HepG2 (cell line): Measurements from ENCODE around the gene SLC29A1. TPM values are rescaled to one million over a fixed set of nuclear protein-coding genes. Genes with fewer than 3 reads are reported as not detected.

Source experiments
- CBX5 ChIP-seq: sonication (generic); formaldehyde crosslinking; IDR thresholded peaks from 2 replicates; pipeline ENCODE4 v1.4.0; 2020; ENCODE audit warnings: missing genetic modification reagents, borderline replicate concordance
- ELK4 ChIP-seq: sonication (generic); formaldehyde crosslinking; IDR thresholded peaks from 2 replicates; pipeline ENCODE4 v1.9.0; 2021; ENCODE audit warnings: missing genetic modification reagents, borderline replicate concordance
- FIP1L1 ChIP-seq: fragments of 200-400 bp; formaldehyde crosslinking; IDR thresholded peaks from 2 replicates; pipeline ENCODE4 v1.6.1; 2018; ENCODE audit warnings: low read depth, mild to moderate bottlenecking, low read length, moderate library complexity, borderline replicate concordance; ENCODE audit not compliant: insufficient read depth
- MBD4 ChIP-seq: IDR thresholded peaks from 2 replicates; pipeline ENCODE4 v1.6.1; 2012; ENCODE audit warnings: low read length, inconsistent platforms, borderline replicate concordance
- YEATS2 ChIP-seq: sonication (generic); formaldehyde crosslinking; IDR thresholded peaks from 2 replicates; pipeline ENCODE4 v1.4.0; 2020; ENCODE audit warnings: missing genetic modification reagents, borderline replicate concordance
- ZNF318 ChIP-seq: sonication (generic); formaldehyde crosslinking; IDR thresholded peaks from 2 replicates; pipeline ENCODE4 v1.4.0; 2020; ENCODE audit warnings: mild to moderate bottlenecking, missing genetic modification reagents
- ZNF33B ChIP-seq: sonication (generic); formaldehyde crosslinking; IDR thresholded peaks from 2 replicates; pipeline ENCODE4 v1.5.1; 2020; ENCODE audit warnings: mild to moderate bottlenecking, missing genetic modification reagents
- ZNF597 ChIP-seq: sonication (generic); formaldehyde crosslinking; IDR thresholded peaks from 2 replicates; pipeline ENCODE4 v1.5.0; 2020; ENCODE audit warnings: missing genetic modification reagents
- ZNF607 ChIP-seq: sonication (generic); formaldehyde crosslinking; IDR thresholded peaks from 2 replicates; pipeline ENCODE4 v1.5.1; 2020; ENCODE audit warnings: missing genetic modification reagents, mild to moderate bottlenecking, borderline replicate concordance
- ZNF883 ChIP-seq: sonication (generic); formaldehyde crosslinking; IDR thresholded peaks from 2 replicates; pipeline ENCODE4 v1.5.1; 2020; ENCODE audit warnings: mild to moderate bottlenecking, missing genetic modification reagents; ENCODE audit errors: not compliant biosample characterization
- ZNF891 ChIP-seq: sonication (generic); formaldehyde crosslinking; IDR thresholded peaks from 2 replicates; pipeline ENCODE4 v1.5.0; 2020; ENCODE audit warnings: mild to moderate bottlenecking, missing genetic modification reagents
- ZSCAN5A ChIP-seq: sonication (generic); formaldehyde crosslinking; IDR thresholded peaks from 2 replicates; pipeline ENCODE4 v1.8.0; 2022; ENCODE audit warnings: mild to moderate bottlenecking, missing genetic modification reagents, borderline replicate concordance
- polyA plus RNA-seq, 8 experiments: library from polyadenylated mRNA; depleted of rRNA in 3 of 8; stranded (reverse) in 7 of 8; unstranded in 1 of 8; fragments of >200 nt; fragmentation: Illumina TruSeq in 4 of 8; extraction: Trizol in 4 of 8; gene quantifications; 2 replicates each; pipeline versions ENCODE4 v1.2.1 to v1.2.3, GENCODE V29; 2011 to 2016; ENCODE audit warnings: low read depth in 4 of 8, missing spikeins in 1 of 8, mixed read lengths in 1 of 8; ENCODE audit not compliant: insufficient read depth in 1 of 8
- total RNA-seq, 5 experiments: library from RNA; depleted of rRNA; stranded (reverse); fragments of >200 nt; fragmentation: Illumina TruSeq; extraction: Trizol; gene quantifications; 2 replicates each; pipeline ENCODE4 v1.2.3, GENCODE V29; 2016; ENCODE audit warnings: low read depth in 1 of 5

SLC29A1 gene
- total and polyA plus RNA-seq, 2 of the 13 experiments (the other 11 are each of a cell fraction or from before 2014, with no cell fraction given): 43.2 to 106 TPM

GRCh38 chr6:44257025-44257752, 33.8 kb downstream of the SLC29A1 start, which contains the start of gene SLC35B2 (continued):
- TF ChIP-seq MBD4: no peak
- TF ChIP-seq ZNF597 (CRISPR knock-in tag): no peak
- TF ChIP-seq ZNF607 (CRISPR knock-in tag): no peak
- TF ChIP-seq YEATS2: peak; percentile 83; the same call in 1 of the 2 replicates
- peak; percentile 89; the same call in 1 of the 2 replicates for TF ChIP-seq ZNF33B
- peak; percentile 80; the same call in 1 of the 2 replicates for TF ChIP-seq ZSCAN5A (CRISPR knock-in tag)
- TF ChIP-seq FIP1L1: no peak
- peak; percentile 19 for TF ChIP-seq ZNF883 (CRISPR knock-in tag)
- TF ChIP-seq ELK4: no peak
- peak; percentile 36 for TF ChIP-seq ZNF318 (CRISPR knock-in tag)
- peak; percentile 80; the same call in 1 of the 2 replicates for TF ChIP-seq CBX5
- TF ChIP-seq ZNF891 (CRISPR knock-in tag): peak; percentile 89
